HG02588 (cell line): ENCODE measurements around the gene SEC11A.
"Not testable (repeated sequence)": the region's sequence is repeated elsewhere in the genome, so short reads cannot be mapped to it uniquely, and the experiment has no call there.

Experiments
- ATAC-seq: cut with Tn5 transposase; IDR thresholded peaks from one replicate; pipeline ENCODE4 v1.9.1; 2021; ENCODE audit warnings: mild to moderate bottlenecking, moderate library complexity; ENCODE audit not compliant: unreplicated experiment

The SEC11A gene

GRCh38 chr15:84740691-84741090, 24.8 kb upstream of the SEC11A start:
- ATAC-seq, result no peak

GRCh38 chr15:84737005-84737404, 21.1 kb upstream of the SEC11A start:
- ATAC-seq, result no peak

GRCh38 chr15:84736375-84736774, 20.4 kb upstream of the SEC11A start:
- no peak for ATAC-seq

DNA sequence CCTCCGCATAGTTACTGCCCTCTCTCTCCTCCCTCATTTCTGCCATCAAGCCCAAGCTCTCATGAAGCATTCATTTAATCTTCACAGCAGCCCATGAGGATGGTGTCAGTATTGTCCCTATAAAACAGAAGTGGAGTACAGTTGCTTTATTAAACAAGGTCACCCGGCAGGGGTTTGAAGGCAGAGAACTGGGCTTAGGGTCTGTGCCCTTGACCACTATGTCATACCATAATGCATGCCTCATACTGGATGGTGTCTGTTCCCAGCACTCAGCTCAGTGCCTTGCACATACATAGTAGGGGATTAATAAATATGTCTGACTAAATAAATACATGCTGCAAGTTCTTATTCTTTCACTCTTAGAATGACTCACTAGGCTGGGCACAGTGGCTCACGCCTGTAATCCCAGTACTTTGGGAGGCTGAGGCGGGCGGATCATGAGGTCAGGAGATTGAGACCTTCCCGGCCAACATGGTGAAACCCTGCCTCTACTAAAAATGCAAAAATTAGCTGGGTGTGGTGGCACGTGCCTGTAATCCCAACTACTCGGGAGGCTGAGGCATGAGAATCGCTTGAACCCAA, 19.6 kb upstream of the SEC11A start:
- peak; percentile 24 for ATAC-seq

DNA sequence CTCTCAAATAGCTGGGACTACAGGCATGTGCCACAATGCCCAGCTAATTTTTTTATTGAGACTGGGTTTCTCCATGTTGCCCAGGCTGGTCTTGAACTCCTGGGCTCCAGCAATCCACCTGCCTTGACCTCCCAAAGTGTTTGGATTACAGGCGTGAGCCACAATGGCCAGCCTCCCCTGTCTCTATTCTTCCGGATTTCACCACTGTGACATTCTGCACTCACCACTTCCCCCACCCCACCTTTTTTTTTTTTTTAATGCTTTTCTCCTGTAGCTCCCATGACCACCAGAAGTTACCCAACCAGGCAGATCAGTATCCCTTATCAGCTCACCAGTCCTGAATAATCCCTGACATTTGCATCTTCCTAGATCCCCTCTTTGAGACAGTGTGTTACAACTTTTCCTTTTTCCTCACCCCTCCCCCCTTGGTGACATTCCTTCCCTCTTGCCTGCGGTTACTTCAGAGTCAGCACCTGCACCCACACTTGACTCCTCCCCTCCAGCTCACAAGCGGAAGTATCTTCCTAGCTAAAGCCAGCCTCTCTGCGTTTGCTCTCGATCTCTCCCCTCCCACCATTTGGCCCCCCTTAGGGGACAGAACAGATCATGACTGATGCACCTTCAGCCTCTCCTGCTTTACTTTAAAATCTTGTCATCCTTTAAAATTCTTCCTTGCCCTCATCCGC, 19.0 kb upstream of the SEC11A start:
- peak; percentile 59 for ATAC-seq

DNA sequence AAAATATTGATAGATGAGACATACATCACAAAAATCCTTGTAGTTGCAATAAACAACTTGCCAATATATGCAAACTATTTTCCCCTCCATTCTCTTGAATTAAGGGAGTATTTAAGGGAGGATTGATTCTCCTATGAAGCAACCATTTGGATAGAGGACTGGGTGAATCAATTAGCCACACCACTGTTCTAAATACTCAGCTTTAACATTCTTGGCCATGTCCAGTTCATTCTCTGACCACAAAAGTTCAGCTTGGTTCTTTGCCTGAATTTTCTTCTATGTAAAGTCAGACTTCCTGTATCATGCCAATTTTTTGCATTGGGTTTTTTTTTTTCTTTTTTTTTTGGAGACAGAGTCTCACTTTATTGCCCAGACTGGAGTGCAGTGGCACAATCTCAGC, 15.8 kb upstream of the SEC11A start:
- no peak for ATAC-seq

GRCh38 chr15:84727429-84727828, 11.5 kb upstream of the SEC11A start:
- no peak for ATAC-seq

DNA sequence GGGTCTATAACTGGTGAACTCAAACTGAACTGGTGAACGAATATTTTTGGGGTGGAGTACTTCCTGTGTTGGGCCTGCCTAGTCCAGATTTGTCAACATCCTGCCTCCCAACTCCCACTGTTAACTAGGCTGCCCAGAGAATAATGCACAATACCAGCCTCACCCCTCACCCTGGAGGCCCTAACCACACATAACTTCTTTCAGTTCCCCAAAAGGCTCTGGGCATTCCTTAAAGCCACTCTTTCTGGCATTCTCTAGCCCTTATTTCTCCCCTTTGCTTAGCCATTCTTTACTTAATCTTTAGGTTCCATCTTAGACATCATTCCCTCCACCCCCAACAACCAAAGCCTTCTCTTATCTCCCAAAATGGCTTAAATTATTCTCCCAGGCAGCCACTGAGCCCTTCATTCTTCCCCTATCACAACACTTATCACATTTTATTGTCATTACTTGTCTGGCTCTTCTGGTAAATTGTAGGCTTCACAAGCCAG, 9.1 kb upstream of the SEC11A start:
- ATAC-seq, result peak; percentile 50

GRCh38 chr15:84722628-84723027, 6.7 kb upstream of the SEC11A start:
- no peak for ATAC-seq

GRCh38 chr15:84721371-84721770, 5.4 kb upstream of the SEC11A start:
- no peak for ATAC-seq

GRCh38 chr15:84715441-84716035, 401 bp downstream of the SEC11A start:
- ATAC-seq, result peak; percentile 4

DNA sequence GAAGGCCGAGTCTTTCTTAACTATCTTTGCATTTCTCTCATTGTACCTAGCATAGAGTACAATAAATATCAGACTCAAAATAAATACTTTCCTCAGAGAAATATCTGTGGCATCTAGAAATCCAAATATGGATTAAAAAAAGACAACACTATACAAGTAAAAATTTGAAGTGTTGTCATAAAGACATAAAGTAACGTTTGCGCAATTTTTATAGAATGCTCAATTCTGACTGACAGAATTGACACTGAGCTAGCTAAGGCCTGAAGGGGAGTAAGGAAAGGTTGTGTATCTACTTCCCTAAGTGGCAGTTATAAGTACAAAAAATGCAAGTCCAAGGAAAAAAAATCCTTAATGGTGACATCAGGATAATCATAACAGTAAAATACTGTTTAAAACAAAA, 1.1 kb downstream of the SEC11A start:
- ATAC-seq, result no peak

DNA sequence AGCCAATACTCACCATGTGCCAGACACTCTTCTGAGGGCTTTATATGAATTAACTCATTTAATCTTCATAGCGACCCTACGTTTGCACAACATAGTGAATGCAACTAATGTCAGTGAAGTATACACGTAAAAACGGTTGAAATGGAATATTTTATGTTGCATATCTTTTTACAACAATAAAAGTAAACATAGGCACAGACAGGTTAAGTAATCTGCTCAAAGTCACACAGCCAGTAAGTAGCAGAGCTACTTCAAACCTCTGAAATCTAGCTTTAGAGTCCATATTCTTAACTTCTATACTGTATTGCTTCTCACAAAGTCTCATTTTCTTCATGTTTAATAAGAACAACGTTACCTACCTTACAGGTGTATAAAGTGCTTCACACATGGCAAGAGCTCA, 1.6 kb downstream of the SEC11A start:
- ATAC-seq, result no peak

GRCh38 chr15:84703808-84704207, 12.1 kb downstream of the SEC11A start:
- no peak for ATAC-seq

DNA sequence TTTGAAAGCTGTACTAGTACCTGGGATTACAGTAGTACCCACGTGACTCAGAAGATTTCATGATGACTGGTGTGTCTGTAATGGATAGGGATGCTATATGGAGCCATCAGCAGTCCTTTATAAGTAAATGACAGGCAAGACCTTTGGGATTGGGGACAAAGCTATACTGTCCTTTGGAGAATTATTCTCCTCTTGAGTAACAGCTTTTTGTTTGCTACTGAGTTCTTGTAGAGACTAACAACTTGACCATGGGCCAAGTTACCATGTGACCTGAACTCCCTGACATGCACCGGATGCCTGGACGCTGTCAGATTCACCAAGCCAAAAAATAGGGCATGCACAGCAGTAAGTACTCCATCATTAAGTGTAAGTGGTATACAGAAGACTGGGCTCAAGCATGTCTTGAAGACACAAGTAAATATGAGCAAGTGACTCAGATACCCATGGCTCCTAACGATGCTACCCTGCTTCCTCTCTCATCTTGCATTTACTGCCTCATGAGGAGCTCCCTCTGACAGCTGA, 12.9 kb downstream of the SEC11A start:
- ATAC-seq, result no peak

GRCh38 chr15:84699538-84700191, 16.3 kb downstream of the SEC11A start:
- ATAC-seq, result no peak

DNA sequence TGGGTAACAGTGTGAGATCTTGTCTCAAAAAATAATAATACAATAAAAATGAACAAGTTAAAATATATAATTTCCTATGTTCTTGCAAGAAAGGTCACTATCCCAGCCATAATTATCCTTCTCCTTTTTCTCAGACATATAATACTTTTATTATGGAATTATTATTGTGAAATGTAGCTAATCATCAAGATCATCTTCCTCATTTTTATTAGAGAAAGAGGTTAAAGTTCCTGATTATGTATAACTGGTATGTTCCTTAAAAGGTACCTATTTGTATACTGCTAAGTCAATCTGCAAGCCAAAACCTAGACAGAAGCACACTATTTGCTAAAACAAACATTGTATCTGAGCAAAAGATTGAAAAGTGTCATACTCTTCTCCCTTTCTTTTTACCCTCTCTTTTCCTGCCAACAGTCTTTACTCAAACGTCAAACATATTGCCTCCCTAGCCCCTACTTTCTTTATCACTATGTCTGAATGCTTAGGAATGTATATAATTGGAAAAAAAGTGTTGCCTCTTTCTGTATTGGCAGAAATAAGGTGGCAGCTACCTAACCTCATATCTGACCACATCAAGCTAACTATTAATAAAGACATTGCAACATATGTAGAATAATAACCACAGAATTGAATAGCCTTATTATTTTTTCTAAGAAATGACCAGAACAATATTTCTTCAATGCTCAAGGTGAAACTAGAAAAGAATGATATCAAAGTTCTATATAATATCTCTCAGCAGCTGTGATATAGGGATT, 18.5 kb downstream of the SEC11A start:
- ATAC-seq, result no peak

- no peak for ATAC-seq
Measured at GRCh38 chr15:84696757-84697156, 19.2 kb downstream of the SEC11A start.

DNA sequence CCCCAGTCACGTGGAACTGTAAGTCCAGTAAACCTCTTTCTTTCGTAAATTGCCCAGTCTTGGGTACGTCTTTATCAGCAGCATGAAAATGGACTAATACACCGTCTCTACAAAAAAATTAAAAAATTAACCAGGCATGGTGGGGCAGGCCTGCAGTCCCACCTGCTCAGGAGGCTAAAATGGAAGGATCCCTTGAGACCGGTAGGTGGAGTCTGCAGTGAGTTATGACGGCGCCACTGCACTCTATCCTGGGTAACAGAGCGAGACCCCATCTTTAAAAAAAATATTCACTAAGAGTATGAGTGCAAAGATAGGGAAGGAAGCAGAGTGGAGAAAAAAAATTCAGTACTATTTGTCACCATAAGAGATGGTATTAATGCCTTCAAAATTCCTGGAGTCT, 25.6 kb downstream of the SEC11A start:
- no peak for ATAC-seq

DNA sequence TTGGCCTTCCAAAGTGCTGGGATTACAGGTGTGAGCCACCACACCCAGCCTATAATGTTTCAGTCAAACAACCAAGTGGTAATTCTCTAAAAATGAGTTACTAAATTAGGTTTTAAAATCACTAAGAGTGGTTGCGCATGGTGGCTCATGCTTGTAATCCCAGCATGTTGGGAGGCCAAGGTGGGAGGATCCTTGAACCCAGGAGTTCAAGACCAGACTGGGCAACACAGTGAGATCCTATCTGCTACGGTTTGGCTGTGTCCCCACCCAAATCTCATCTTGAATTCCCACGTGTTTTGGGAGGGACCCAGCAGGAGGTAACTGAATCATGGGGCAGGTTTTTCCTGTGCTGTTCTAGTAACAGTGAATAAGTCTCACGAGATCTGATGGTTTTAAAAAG, 26.1 kb downstream of the SEC11A start:
- no peak for ATAC-seq

DNA sequence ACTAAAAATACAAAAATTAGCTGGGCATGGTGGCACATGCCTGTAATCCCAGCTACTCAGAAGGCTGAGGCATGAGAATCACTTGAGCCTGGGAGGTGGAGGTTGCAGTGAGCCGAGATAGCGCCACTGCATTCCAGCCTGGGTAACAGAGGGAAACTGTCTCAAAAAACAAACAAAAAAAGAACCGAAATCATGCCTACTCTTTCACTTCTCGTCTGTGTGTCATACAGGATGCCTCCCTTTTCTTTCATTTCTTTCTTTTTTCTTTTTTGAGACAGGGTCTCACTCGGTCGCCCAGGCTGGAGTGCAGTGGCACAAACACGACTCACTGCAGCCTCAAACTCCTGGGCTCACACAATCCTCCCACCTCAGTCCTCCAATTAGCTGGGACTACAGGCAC, 29.5 kb downstream of the SEC11A start:
- not testable (repeated sequence) for ATAC-seq
